SK-N-SH (cell line): ENCODE data around the gene MLYCD. TPM values are rescaled to one million over a fixed set of nuclear protein-coding genes. Genes with fewer than 3 reads are reported as not detected.

Source experiments
- CTCF ChIA-PET: fragments of 300-600, 350-600 bp; formaldehyde crosslinking; extraction: SDS; loops from one replicate; lab custom pipeline; 2021; lab: Yijun Ruan, JAX
- POLR2A ChIA-PET: fragments of 350-600 bp; sonication (Branson Sonifier 250); formaldehyde crosslinking; extraction: SDS; loops from one replicate; lab custom pipeline; 2020; ENCODE audit warnings: antibody characterized with exemption, inconsistent platforms; lab: Yijun Ruan, JAX
- DNase-seq: peaks from one replicate; pipeline ENCODE4 v3.0.0; 2012
- H2AFZ ChIP-seq: fragments of 200-600 bp; sonication (generic); 2 replicates; pipeline ENCODE4 v1.8.1; 2016; ENCODE audit warnings: antibody characterized with exemption, mild to moderate bottlenecking, low read depth
- H3F3A ChIP-seq: fragments of 200-600 bp; sonication (generic); replicated peaks from 2 replicates; pipeline ENCODE3; 2016; ENCODE audit warnings: antibody characterized with exemption, mild to moderate bottlenecking; ENCODE audit not compliant: insufficient read depth
- H3K27ac ChIP-seq, 2 experiments: fragments of 200-500 bp in 1 of 2; fragments of 200-600 bp in 1 of 2; sonication (Bioruptor generic) in 1 of 2; sonication (generic), shearing (Covaris generic) in 1 of 2; 2 replicates each; pipeline versions ENCODE4 v1.5.1 to v1.6.1; 2014 to 2016; ENCODE audit warnings: low read depth in 2 of 2, inconsistent platforms in 1 of 2, low read length in 1 of 2, mild to moderate bottlenecking in 1 of 2, mixed read lengths in 1 of 2
- H3K27me3 ChIP-seq: fragments of 200-600 bp; sonication (generic), shearing (Covaris generic); 2 replicates; pipeline ENCODE4 v1.6.1; 2016; ENCODE audit warnings: mixed run types; ENCODE audit not compliant: insufficient read depth
- H3K36me3 ChIP-seq, 2 experiments: fragments of 200-500 bp in 1 of 2; fragments of 200-600 bp in 1 of 2; sonication (Bioruptor generic) in 1 of 2; sonication (generic) in 1 of 2; replicated peaks in 1 of 2; 2 replicates each; pipeline versions ENCODE3 to v1.5.1; 2014 to 2016; ENCODE audit warnings: low read length in 1 of 2, mild to moderate bottlenecking in 1 of 2; ENCODE audit not compliant: insufficient read depth in 2 of 2, control insufficient read depth in 1 of 2
- H3K4me1 ChIP-seq, 2 experiments: fragments of 200-500 bp in 1 of 2; fragments of 200-600 bp in 1 of 2; sonication (Bioruptor generic) in 1 of 2; sonication (generic), shearing (Covaris generic) in 1 of 2; 2 replicates each; pipeline versions ENCODE4 v1.5.1 to v1.6.1; 2014 to 2016; ENCODE audit warnings: low read depth in 1 of 2, low read length in 1 of 2, mixed run types in 1 of 2; ENCODE audit not compliant: insufficient read depth in 2 of 2, control insufficient read depth in 1 of 2
- H3K4me2 ChIP-seq: fragments of 200-600 bp; sonication (generic), shearing (Covaris generic); 2 replicates; pipeline ENCODE4 v1.6.1; 2017; ENCODE audit warnings: mixed run types
- H3K4me3 ChIP-seq, 2 experiments: fragments of 200-500 bp in 1 of 2; fragments of 200-600 bp in 1 of 2; sonication (Bioruptor generic) in 1 of 2; sonication (generic), shearing (Covaris generic) in 1 of 2; 2 replicates each; pipeline versions ENCODE4 v1.5.1 to v1.8.1; 2014 to 2016; ENCODE audit warnings: low read depth in 2 of 2, inconsistent platforms in 1 of 2, low read length in 1 of 2, mild to moderate bottlenecking in 1 of 2, mixed read lengths in 1 of 2, moderate library complexity in 1 of 2
- H3K79me2 ChIP-seq: fragments of 200-600 bp; sonication (generic); 2 replicates; pipeline ENCODE4 v1.8.1; 2017; ENCODE audit warnings: mild to moderate bottlenecking; ENCODE audit not compliant: insufficient read depth
- H3K9ac ChIP-seq: fragments of 200-600 bp; sonication (generic); 2 replicates; pipeline ENCODE4 v1.6.1; 2017; ENCODE audit warnings: mixed run types
- H3K9me2 ChIP-seq: fragments of 200-600 bp; sonication (generic); 2 replicates; pipeline ENCODE4 v1.6.1; 2017; ENCODE audit warnings: mixed run types
- H3K9me3 ChIP-seq: fragments of 200-600 bp; sonication (generic); 2 replicates; pipeline ENCODE4 v1.6.1; 2017; ENCODE audit warnings: mixed run types, mild to moderate bottlenecking, moderate library complexity
- H4K20me1 ChIP-seq: fragments of 200-600 bp; sonication (generic); 2 replicates; pipeline ENCODE4 v1.6.1; 2017; ENCODE audit warnings: mild to moderate bottlenecking, mixed run types; ENCODE audit not compliant: insufficient read depth
- CHD2 ChIP-seq: fragments of 150-350 bp; IDR thresholded peaks from 2 replicates; pipeline ENCODE4 v1.6.1; 2018; ENCODE audit warnings: low read length; ENCODE audit not compliant: partially characterized antibody
- EP300 ChIP-seq, 2 experiments: IDR thresholded peaks; 2 replicates each; pipeline versions ENCODE4 v1.4.0 to v1.6.1; 2012; ENCODE audit warnings: borderline replicate concordance in 1 of 2, low read depth in 1 of 2, low read length in 1 of 2
- FOSL2 ChIP-seq: IDR thresholded peaks from 2 replicates; pipeline ENCODE4 v1.4.0; 2012; ENCODE audit warnings: low read depth, mild to moderate bottlenecking, moderate library complexity, borderline replicate concordance
- GABPA ChIP-seq: IDR thresholded peaks from 2 replicates; pipeline ENCODE4 v1.4.0; 2012; ENCODE audit warnings: low read depth, mild to moderate bottlenecking
- GATA2 ChIP-seq: sonication (generic); formaldehyde crosslinking; IDR thresholded peaks from 2 replicates; pipeline ENCODE4 v1.5.0; 2020; ENCODE audit warnings: mild to moderate bottlenecking, missing genetic modification reagents
- MEF2A ChIP-seq: IDR thresholded peaks from 2 replicates; pipeline ENCODE4 v1.4.0; 2012; ENCODE audit warnings: low read depth, borderline replicate concordance
- MXI1 ChIP-seq: IDR thresholded peaks from 2 replicates; pipeline ENCODE4 v1.6.1; 2012; ENCODE audit warnings: mild to moderate bottlenecking, low read depth, low read length, improper control_type of control experiment
- POLR2AphosphoS5 ChIP-seq: IDR thresholded peaks from 2 replicates; pipeline ENCODE4 v1.6.1; 2012; ENCODE audit warnings: low read depth, low read length
- RCOR1 ChIP-seq: fragments of 150-350 bp; IDR thresholded peaks from 2 replicates; pipeline ENCODE4 v1.6.1; 2017; ENCODE audit warnings: antibody characterized with exemption, low read length
- SIN3A ChIP-seq: IDR thresholded peaks from 2 replicates; pipeline ENCODE4 v1.6.1; 2012; ENCODE audit warnings: low read depth, mild to moderate bottlenecking, low read length, moderate library complexity, borderline replicate concordance
- TAF1 ChIP-seq: IDR thresholded peaks from 2 replicates; pipeline ENCODE4 v1.6.1; 2012; ENCODE audit warnings: low read depth, mild to moderate bottlenecking, low read length, moderate library complexity, borderline replicate concordance
- TCF12 ChIP-seq: IDR thresholded peaks from 2 replicates; pipeline ENCODE4 v1.4.0; 2012
- TEAD4 ChIP-seq: IDR thresholded peaks from 2 replicates; pipeline ENCODE4 v1.4.0; 2012; ENCODE audit warnings: mild to moderate bottlenecking, borderline replicate concordance; ENCODE audit not compliant: insufficient read depth
- WGBS: methylation state at CpG from one replicate; pipeline ENCODE4 v1.1.6; 2017; ENCODE audit warnings: low lambda C conversion rate; 5-methylcytosine and 5-hydroxymethylcytosine counted together
- polyA plus RNA-seq, 3 experiments: library from polyadenylated mRNA; depleted of rRNA; stranded (reverse); fragments of >200 nt; gene quantifications; 2 replicates each; pipeline ENCODE4 v1.2.3, GENCODE V29; 2012
- TF ChIP-seq, protein P1 (sequence below): IDR thresholded peaks from 2 replicates; pipeline ENCODE4 v1.4.0; 2012; ENCODE audit warnings: low read depth, borderline replicate concordance
- TF ChIP-seq, protein P2 (sequence below): IDR thresholded peaks from 2 replicates; pipeline ENCODE4 v1.4.0; 2012; ENCODE audit warnings: low read depth, borderline replicate concordance
- TF ChIP-seq, protein P3 (sequence below): IDR thresholded peaks from 2 replicates; pipeline ENCODE4 v1.6.1; 2012; ENCODE audit warnings: mild to moderate bottlenecking, low read depth, low read length, moderate library complexity
- TF ChIP-seq, protein P4 (sequence below): IDR thresholded peaks from 2 replicates; pipeline ENCODE4 v1.4.0; 2012; ENCODE audit warnings: low read depth
- TF ChIP-seq, protein P5 (sequence below): IDR thresholded peaks from 2 replicates; pipeline ENCODE4; 2012

Gene MLYCD
- polyA plus RNA-seq, 1 of the 3 experiments (the other 2 are of a cell fraction), result 2.4 TPM

DNA sequence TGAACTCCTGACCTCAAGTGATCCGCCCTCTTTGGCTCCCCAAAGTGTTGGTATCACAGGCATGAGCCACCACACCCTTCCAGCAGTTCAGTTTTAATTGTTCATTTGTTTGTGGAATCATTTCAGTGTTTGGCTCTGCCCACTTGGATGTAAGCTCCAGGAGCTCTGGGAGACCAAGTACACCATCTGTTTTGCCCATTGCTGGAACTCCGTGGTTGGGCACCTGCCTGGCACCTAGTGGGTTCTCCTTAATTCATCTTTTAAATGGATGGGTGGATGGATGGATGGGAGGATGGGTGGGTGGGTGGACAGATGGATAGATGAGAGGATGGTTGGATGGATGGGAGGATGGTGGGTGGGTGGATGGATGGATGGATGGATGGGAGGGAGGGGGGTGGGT, 68.2 kb downstream of the MLYCD start:
- Histone ChIP-seq H2AFZ (no peak overlapping the region), H4K20me1 (no peaks in the 10 kb centered on the region), H3K4me3 (no peak overlapping the region), H3K4me2 (no peak overlapping the region), H3K27me3 (no peaks in the 10 kb centered on the region), H3K9ac (no peak overlapping the region), H3K79me2 (no peaks in the 10 kb centered on the region), H3K4me1 (no peaks in the 10 kb centered on the region), H3F3A (no peaks in the 10 kb centered on the region), H3K27ac (no peak overlapping the region), H3K36me3 (no peaks in the 10 kb centered on the region), H3K9me2 (no peaks in the 10 kb centered on the region), H3K9me3 (no peaks in the 10 kb centered on the region)
- 92% methylated on average over 2 of the region's 2 CpGs for WGBS
- POLR2A ChIA-PET, result no interaction called here
- TF ChIP-seq TAF1 (no peak), FOSL2 (no peak), RCOR1 (no peak), TEAD4 (no peak), MXI1 (no peak), CHD2 (no peak), MEF2A (no peak), POLR2AphosphoS5 (no peak), GABPA (no peak), GATA2 (CRISPR knock-in tag) (no peak), SIN3A (no peak), TCF12 (no peak), EP300 (IDR thresholded peaks at IDR 0.05; ENCODE audit: borderline replicate concordance in 1 of 2, low read depth in 1 of 2, low read length in 1 of 2) (no peak)
- TF ChIP-seq, protein P1, sequence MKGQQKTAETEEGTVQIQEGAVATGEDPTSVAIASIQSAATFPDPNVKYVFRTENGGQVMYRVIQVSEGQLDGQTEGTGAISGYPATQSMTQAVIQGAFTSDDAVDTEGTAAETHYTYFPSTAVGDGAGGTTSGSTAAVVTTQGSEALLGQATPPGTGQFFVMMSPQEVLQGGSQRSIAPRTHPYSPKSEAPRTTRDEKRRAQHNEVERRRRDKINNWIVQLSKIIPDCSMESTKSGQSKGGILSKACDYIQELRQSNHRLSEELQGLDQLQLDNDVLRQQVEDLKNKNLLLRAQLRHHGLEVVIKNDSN, result no peak
- TF ChIP-seq, protein P2, sequence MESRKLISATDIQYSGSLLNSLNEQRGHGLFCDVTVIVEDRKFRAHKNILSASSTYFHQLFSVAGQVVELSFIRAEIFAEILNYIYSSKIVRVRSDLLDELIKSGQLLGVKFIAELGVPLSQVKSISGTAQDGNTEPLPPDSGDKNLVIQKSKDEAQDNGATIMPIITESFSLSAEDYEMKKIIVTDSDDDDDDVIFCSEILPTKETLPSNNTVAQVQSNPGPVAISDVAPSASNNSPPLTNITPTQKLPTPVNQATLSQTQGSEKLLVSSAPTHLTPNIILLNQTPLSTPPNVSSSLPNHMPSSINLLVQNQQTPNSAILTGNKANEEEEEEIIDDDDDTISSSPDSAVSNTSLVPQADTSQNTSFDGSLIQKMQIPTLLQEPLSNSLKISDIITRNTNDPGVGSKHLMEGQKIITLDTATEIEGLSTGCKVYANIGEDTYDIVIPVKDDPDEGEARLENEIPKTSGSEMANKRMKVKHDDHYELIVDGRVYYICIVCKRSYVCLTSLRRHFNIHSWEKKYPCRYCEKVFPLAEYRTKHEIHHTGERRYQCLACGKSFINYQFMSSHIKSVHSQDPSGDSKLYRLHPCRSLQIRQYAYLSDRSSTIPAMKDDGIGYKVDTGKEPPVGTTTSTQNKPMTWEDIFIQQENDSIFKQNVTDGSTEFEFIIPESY, result no peak
- TF ChIP-seq, protein P3, sequence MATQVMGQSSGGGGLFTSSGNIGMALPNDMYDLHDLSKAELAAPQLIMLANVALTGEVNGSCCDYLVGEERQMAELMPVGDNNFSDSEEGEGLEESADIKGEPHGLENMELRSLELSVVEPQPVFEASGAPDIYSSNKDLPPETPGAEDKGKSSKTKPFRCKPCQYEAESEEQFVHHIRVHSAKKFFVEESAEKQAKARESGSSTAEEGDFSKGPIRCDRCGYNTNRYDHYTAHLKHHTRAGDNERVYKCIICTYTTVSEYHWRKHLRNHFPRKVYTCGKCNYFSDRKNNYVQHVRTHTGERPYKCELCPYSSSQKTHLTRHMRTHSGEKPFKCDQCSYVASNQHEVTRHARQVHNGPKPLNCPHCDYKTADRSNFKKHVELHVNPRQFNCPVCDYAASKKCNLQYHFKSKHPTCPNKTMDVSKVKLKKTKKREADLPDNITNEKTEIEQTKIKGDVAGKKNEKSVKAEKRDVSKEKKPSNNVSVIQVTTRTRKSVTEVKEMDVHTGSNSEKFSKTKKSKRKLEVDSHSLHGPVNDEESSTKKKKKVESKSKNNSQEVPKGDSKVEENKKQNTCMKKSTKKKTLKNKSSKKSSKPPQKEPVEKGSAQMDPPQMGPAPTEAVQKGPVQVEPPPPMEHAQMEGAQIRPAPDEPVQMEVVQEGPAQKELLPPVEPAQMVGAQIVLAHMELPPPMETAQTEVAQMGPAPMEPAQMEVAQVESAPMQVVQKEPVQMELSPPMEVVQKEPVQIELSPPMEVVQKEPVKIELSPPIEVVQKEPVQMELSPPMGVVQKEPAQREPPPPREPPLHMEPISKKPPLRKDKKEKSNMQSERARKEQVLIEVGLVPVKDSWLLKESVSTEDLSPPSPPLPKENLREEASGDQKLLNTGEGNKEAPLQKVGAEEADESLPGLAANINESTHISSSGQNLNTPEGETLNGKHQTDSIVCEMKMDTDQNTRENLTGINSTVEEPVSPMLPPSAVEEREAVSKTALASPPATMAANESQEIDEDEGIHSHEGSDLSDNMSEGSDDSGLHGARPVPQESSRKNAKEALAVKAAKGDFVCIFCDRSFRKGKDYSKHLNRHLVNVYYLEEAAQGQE, result no peak
- TF ChIP-seq, protein P4, sequence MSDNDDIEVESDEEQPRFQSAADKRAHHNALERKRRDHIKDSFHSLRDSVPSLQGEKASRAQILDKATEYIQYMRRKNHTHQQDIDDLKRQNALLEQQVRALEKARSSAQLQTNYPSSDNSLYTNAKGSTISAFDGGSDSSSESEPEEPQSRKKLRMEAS, result no peak
- TF ChIP-seq, protein P5, sequence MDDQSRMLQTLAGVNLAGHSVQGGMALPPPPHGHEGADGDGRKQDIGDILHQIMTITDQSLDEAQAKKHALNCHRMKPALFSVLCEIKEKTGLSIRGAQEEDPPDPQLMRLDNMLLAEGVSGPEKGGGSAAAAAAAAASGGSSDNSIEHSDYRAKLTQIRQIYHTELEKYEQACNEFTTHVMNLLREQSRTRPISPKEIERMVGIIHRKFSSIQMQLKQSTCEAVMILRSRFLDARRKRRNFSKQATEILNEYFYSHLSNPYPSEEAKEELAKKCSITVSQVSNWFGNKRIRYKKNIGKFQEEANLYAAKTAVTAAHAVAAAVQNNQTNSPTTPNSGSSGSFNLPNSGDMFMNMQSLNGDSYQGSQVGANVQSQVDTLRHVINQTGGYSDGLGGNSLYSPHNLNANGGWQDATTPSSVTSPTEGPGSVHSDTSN, result no peak
- CTCF ChIA-PET, result interaction anchor here (0.6 to 14.6 kb wide), 7 partner anchors 10 to 220 kb away, joined by 3 to 470 read pairs (median 5); no protein-coding TSS in a partner anchor
- DNase-seq, result no peak
